PFSK-1 (cell line): ENCODE results near the gene LCK.

ENCODE experiments used
- FOXP2 ChIP-seq: optimal IDR thresholded peaks from 2 replicates; pipeline ENCODE3; 2011; ENCODE audit warnings: borderline replicate concordance, control low read depth, inconsistent platforms; ENCODE audit not compliant: insufficient read depth; ENCODE audit errors: extremely low read length, extremely low read depth
- POLR2AphosphoS5 ChIP-seq: IDR thresholded peaks from 2 replicates; pipeline ENCODE4 v1.6.1; 2012; ENCODE audit warnings: low read depth, mild to moderate bottlenecking, control low read depth, low read length, moderate library complexity
- SIN3A ChIP-seq: IDR thresholded peaks from 2 replicates; pipeline ENCODE4 v1.6.1; 2012; ENCODE audit warnings: mild to moderate bottlenecking, low read length, moderate library complexity, borderline replicate concordance; ENCODE audit not compliant: insufficient read depth
- TAF1 ChIP-seq: IDR thresholded peaks from 2 replicates; pipeline ENCODE4 v1.6.1; 2012; ENCODE audit warnings: low read length, control low read depth, borderline replicate concordance; ENCODE audit not compliant: insufficient read depth
- TF ChIP-seq, protein P1 (sequence below), 2 experiments: IDR thresholded peaks; 2 replicates each; pipeline versions ENCODE4 v1.6.1 to v1.8.0; 2011 to 2012; ENCODE audit warnings: low read depth in 2 of 2, low read length in 2 of 2, control low read depth in 1 of 2, inconsistent platforms in 1 of 2, mild to moderate bottlenecking in 1 of 2, moderate library complexity in 1 of 2; ENCODE audit not compliant: insufficient read depth in 1 of 2

Gene LCK

DNA sequence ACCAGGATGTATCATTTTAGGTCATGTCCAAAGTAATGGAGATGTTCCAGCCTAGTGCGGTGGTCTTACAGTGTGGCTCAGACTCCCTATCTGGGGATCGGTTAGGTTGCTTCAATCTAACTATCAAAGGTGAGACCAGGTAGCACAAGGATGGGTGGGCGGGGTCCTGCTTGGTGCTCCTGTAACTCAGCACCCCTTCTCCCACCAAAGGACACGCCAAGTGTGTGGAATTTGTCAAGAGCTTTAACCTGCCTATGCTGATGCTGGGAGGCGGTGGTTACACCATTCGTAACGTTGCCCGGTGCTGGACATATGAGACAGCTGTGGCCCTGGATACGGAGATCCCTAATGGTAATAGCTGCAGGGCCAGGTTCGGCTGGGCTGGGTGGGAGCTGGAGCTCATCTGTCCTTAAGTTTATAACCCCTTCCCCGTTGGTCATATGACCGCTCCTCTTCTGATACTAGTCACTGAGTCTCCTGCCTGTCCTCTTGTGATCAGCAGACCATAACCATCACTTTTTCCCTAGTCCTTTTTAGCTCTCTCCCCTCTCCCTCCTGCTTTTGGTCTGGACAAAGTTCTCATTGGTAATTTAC is 79.6 kb downstream of the LCK start:
- TF ChIP-seq POLR2AphosphoS5, result no peak
- TF ChIP-seq FOXP2, result no peak
- TF ChIP-seq, protein P1, sequence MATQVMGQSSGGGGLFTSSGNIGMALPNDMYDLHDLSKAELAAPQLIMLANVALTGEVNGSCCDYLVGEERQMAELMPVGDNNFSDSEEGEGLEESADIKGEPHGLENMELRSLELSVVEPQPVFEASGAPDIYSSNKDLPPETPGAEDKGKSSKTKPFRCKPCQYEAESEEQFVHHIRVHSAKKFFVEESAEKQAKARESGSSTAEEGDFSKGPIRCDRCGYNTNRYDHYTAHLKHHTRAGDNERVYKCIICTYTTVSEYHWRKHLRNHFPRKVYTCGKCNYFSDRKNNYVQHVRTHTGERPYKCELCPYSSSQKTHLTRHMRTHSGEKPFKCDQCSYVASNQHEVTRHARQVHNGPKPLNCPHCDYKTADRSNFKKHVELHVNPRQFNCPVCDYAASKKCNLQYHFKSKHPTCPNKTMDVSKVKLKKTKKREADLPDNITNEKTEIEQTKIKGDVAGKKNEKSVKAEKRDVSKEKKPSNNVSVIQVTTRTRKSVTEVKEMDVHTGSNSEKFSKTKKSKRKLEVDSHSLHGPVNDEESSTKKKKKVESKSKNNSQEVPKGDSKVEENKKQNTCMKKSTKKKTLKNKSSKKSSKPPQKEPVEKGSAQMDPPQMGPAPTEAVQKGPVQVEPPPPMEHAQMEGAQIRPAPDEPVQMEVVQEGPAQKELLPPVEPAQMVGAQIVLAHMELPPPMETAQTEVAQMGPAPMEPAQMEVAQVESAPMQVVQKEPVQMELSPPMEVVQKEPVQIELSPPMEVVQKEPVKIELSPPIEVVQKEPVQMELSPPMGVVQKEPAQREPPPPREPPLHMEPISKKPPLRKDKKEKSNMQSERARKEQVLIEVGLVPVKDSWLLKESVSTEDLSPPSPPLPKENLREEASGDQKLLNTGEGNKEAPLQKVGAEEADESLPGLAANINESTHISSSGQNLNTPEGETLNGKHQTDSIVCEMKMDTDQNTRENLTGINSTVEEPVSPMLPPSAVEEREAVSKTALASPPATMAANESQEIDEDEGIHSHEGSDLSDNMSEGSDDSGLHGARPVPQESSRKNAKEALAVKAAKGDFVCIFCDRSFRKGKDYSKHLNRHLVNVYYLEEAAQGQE (IDR thresholded peaks at IDR 0.05; ENCODE audit: insufficient read depth in 1 of 2, low read depth in 2 of 2, low read length in 2 of 2), result no peak
- TF ChIP-seq TAF1, result no peak
- no peak for TF ChIP-seq SIN3A

DNA sequence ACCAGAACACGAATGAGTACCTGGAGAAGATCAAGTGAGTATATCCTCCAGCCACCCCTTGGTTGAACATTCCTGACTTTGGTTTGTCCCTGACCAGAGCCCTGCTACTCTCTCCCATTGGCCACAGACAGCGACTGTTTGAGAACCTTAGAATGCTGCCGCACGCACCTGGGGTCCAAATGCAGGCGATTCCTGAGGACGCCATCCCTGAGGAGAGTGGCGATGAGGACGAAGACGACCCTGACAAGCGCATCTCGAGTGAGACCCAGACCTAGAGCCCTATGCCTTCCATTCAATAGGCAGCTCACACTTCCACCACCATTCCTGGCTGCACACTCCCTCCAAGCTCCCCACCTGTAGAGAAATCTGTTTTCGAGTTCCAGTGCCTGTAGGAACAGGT is 80.5 kb downstream of the LCK start:
- TF ChIP-seq, protein P1 (IDR thresholded peaks at IDR 0.05; ENCODE audit: insufficient read depth in 1 of 2, low read depth in 2 of 2, low read length in 2 of 2), result no peak
- TF ChIP-seq TAF1, result no peak
- no peak for TF ChIP-seq FOXP2
- TF ChIP-seq POLR2AphosphoS5, result no peak
- TF ChIP-seq SIN3A, result no peak

DNA sequence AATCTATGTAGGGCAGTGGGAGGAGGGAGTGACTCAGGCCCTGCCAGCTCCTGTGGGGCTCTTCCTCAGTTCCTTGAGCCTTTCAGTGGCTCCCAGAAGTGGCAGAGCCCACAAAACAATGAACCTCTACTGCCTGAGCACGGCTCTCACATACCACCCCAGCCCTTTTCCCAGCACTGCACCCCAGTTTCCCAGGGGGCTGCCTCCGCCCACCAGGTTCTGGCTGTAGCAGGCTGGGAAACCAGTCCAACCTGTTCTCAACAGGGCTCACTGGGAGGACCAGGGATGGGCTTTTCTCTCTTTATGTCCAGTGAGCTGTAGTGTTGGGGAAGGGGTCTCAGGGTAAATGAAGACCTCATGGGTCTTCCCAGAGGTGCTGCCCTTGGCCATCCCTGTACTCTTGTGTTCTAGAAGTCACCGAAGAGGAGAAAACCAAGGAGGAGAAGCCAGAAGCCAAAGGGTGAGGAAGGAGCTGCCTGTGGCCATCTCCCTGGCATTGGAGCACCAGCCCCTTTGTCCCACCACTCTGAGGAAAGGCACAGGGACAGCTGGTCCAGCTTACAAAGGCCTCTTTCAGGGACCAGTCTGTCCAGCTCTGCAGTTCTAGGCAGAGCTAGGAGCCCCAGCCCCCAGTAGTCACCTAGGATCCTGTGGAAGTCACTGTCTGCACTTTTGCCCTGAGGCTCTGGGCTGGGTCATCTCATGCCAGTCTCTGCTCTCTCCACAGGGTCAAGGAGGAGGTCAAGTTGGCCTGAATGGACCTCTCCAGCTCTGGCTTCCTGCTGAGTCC is 81.4 kb downstream of the LCK start:
- TF ChIP-seq TAF1 (no peak), SIN3A (no peak), POLR2AphosphoS5 (no peak), FOXP2 (no peak)
- TF ChIP-seq, protein P1 (IDR thresholded peaks at IDR 0.05; ENCODE audit: insufficient read depth in 1 of 2, low read depth in 2 of 2, low read length in 2 of 2), result no peak

DNA sequence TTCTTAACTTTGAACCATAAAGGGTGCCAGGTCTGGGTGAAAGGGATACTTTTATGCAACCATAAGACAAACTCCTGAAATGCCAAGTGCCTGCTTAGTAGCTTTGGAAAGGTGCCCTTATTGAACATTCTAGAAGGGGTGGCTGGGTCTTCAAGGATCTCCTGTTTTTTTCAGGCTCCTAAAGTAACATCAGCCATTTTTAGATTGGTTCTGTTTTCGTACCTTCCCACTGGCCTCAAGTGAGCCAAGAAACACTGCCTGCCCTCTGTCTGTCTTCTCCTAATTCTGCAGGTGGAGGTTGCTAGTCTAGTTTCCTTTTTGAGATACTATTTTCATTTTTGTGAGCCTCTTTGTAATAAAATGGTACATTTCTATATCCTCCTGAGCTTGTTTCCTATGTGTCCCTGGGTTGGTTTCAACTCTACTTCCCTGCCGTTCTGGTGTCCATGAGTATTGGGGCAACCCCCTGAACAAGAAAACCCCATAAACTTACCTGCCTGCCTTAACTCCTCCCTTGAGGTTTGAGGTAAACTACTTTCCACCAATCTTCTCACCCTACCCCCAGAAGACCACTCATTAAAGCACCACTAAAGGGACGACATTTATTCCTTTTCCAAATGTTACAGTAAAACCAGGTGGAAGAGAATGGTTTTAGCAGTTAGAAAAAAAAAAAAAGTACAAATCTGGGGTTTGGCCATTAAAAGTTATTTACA is 82.3 kb downstream of the LCK start:
- TF ChIP-seq SIN3A (no peak), POLR2AphosphoS5 (no peak), FOXP2 (no peak), TAF1 (no peak)
- TF ChIP-seq, protein P1 (IDR thresholded peaks at IDR 0.05; ENCODE audit: insufficient read depth in 1 of 2, low read depth in 2 of 2, low read length in 2 of 2), result no peak
